LNCaP clone FGC (cell line): ENCODE results near the gene UBE2Q2.
A peak's percentile ranks its signal among the peaks of the same experiment; 100 is the strongest.
"Not testable (repeated sequence)": the region's sequence is repeated elsewhere in the genome, so short reads cannot be mapped to it uniquely, and the experiment has no call there.

Source experiments
- DNase-seq: peaks from one replicate; pipeline ENCODE4 v3.0.0-alpha.2; 2011; ENCODE audit warnings: low read depth
- H3K4me3 ChIP-seq: 2 replicates; pipeline ENCODE4 v1.5.1; 2011; ENCODE audit warnings: mild to moderate bottlenecking, low read depth, low read length, control low read depth
- TF ChIP-seq, protein P1 (sequence below): IDR thresholded peaks from 2 replicates; pipeline ENCODE4 v1.5.1; 2012; ENCODE audit warnings: mild to moderate bottlenecking; ENCODE audit not compliant: control insufficient read depth, insufficient read depth; ENCODE audit errors: extremely low read depth

UBE2Q2 gene

DNA sequence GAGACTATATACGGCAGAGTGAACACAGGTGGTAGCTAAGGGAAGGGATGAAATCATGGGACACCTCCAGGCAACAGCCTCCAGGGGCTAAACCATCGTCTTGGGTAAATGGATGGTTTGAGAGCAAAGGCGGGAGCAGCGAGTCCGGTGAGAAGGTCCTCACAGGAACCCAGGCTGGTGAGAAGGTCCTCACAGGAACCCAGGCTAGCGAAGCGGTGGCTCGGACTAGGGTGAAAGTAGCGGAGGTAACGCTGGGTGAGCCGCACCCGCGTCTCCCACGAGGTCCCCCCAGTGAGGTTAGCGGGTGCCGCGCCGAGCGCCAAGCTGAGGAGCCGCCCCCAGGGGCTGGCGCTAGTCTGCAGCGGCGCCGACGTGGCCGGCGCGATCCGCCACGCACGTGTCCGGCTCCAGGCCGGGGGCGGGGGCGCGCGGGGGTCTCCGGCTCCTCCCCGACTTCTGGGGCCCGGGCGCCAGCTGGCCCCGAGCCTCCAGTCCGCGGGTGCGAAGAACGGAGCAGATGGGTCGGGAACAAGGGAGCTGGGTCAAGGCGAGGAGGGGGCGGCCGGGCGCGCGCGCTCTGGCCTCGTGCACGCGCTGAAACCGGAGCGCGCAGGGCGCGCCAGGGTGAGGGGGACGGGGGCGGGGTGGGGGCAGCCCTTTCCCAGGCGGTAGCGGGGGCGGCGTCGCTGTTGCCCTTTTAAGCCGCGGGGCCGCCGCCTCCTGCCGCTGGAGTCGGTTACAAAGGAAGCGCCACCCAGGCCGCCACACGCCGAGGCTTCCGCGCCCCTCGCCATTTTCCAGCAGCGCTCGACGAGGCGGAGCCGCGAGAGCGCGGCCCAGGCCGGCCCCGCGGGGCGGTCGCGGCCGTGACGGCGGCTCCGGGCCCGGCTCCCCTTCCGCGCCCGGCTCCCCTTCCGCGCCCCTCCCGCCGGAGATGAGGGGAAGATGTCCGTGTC, at the start of gene UBE2Q2:
Gene UBE2Q2, plus strand, starts transcription at position 726 of the 956 bp plus-strand sequence. Its CDS starts 220 bp downstream, at position 946.
- DNase-seq: no peak
- H3K4me3 ChIP-seq: peak within 1 kb of the TSS; percentile 84
- TF ChIP-seq, protein P1, sequence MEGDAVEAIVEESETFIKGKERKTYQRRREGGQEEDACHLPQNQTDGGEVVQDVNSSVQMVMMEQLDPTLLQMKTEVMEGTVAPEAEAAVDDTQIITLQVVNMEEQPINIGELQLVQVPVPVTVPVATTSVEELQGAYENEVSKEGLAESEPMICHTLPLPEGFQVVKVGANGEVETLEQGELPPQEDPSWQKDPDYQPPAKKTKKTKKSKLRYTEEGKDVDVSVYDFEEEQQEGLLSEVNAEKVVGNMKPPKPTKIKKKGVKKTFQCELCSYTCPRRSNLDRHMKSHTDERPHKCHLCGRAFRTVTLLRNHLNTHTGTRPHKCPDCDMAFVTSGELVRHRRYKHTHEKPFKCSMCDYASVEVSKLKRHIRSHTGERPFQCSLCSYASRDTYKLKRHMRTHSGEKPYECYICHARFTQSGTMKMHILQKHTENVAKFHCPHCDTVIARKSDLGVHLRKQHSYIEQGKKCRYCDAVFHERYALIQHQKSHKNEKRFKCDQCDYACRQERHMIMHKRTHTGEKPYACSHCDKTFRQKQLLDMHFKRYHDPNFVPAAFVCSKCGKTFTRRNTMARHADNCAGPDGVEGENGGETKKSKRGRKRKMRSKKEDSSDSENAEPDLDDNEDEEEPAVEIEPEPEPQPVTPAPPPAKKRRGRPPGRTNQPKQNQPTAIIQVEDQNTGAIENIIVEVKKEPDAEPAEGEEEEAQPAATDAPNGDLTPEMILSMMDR: no peak

DNA sequence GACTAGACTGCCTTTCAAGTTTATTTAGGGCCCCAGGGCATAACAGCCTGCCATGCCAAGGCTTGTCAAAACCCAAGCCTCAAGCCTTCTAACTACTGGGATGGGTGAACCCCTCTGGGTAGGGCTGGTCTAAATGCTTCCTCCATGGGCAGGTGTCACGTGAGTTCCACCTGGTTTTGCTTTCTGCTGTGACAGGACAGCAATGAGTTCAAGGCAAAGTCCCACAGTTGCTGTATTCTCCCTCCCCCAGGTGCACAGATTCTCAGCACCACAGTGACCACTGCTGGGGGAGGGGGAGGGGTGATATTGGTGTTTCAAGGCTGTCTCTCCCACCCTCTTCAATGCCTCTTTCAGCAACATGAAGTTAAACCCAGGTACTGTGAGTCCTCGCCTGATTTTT, 46.9 kb upstream of the UBE2Q2 start:
- DNase-seq: no peak
- TF ChIP-seq, protein P1: no peak
- no peak overlapping the region for H3K4me3 ChIP-seq

- H3K4me3 ChIP-seq, DNase-seq: not testable (repeated sequence)
These were observed 46.1 kb upstream of the UBE2Q2 start for GRCh38 chr15:75797146-75797545.

DNA sequence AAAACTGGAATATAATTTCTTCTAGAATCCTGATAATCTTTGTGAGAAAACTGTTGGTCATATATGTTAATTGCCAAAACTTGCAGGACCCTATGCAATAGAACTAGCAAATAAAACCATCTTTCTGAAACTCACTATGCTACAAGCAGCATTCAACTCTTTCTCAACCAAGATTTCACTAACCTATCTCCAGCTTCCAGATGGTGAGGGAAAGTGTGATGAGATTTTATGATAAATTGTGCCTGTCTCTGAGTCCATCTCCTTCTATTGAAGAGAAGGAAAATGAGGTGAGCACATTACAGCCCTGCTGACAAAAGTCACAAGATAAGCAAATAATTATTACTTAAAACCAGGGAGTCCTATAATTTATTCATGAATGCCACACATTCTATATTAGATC, 44.1 kb upstream of the UBE2Q2 start:
- DNase-seq: no peak
- H3K4me3 ChIP-seq: no peak overlapping the region
- TF ChIP-seq, protein P1: no peak

- H3K4me3 ChIP-seq, DNase-seq: not testable (repeated sequence)
These were observed 42.8 kb upstream of the UBE2Q2 start for GRCh38 chr15:75800409-75800808.

DNA sequence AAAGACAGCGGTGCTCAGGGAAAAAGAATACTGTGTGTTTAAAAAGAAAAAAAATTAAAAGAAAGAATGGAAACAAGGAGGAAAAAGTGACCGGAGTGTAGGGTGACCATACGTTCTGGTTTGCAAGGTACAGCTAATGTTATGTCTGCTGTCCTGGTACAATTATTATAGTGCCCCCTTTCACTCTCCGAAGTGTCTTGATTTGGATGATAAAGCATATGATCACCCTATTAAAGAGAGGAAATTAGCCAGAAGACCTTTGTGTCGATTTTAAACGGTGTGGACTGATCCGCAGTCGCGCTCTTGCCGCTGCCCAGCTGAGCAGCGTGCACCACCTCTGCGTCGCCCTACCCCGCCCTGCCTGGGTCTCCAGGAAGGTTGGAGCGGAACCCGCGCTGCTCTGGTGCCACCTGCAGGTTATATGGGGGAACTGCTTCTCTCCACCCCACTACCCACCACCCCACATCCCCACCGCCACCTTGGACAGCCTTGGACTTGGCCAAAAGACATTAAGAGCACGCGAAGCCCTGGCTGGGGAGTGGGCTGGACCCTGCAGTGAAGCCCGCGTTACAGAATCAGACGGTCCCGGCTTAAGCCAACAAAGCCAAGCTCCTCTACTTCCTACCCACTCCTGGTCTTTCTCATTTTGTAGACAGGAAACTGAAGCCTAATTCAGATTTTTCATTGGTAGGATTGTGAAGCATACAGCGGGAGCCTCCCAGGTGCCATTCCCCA, 41.2 kb upstream of the UBE2Q2 start:
- H3K4me3 ChIP-seq: no peak overlapping the region
- DNase-seq: peak; percentile 15
- TF ChIP-seq, protein P1: peak; percentile 88

- not testable (repeated sequence) for DNase-seq, H3K4me3 ChIP-seq
These were observed 35.8 kb upstream of the UBE2Q2 start for GRCh38 chr15:75807486-75807885.

DNA sequence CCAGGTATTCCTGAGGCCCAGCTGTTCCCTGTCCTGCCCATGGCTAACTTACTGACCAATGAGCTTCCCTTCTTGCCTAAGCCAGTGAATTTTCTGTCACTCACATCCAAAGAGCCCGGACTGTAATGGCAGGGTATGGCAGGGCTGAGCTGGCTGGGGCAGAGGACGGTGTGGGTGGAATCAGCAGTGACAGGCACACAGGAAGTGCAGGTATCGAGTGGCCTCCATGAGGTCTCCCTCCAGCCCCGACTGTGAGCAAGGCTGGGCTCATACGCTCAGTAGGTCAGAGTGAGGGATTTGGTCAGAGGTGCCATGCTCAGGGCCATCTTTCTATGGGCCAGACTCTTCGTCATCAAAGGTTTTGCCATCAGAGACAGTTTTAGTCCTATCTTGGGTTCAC, 35.2 kb upstream of the UBE2Q2 start:
- not testable (repeated sequence) for H3K4me3 ChIP-seq, DNase-seq

DNA sequence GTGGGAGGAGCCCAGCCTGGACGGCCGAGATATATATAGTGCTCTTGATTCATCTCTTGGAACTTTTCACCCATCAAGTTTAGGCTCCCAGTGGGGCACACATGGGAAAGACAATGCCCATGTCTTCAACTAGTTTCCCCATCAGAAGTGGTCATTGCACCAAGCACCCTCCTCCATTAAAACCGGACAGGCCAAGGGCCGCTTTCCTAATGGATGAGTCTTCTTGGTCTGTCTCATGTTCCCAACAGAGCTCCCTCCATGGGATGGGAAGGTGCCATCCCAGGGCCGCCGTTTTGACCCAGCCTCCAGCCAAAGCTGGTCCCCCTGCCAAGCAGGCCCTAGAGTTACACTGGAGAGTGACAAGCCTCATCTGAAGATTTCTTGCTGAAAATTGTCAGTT, 34.7 kb upstream of the UBE2Q2 start:
- no peak overlapping the region for H3K4me3 ChIP-seq
- DNase-seq: no peak
- TF ChIP-seq, protein P1: no peak
